Cerebellar cortex (tissue), 1 donor: Measurements from ENCODE around the gene VSTM4.

Source experiments
- DNase-seq: peaks from one replicate; pipeline ENCODE4 v3.0.0-alpha.2; 2015; ENCODE audit warnings: low spot score

VSTM4 gene

GRCh38 chr10:49091450-49092210 is 23.7 kb downstream of the VSTM4 start:
- no peak for DNase-seq

- DNase-seq: no peak
These were observed 24.5 kb downstream of the VSTM4 start for GRCh38 chr10:49090696-49091380.

- DNase-seq: no peak
These were observed 25.1 kb downstream of the VSTM4 start for GRCh38 chr10:49090189-49090575.

DNA sequence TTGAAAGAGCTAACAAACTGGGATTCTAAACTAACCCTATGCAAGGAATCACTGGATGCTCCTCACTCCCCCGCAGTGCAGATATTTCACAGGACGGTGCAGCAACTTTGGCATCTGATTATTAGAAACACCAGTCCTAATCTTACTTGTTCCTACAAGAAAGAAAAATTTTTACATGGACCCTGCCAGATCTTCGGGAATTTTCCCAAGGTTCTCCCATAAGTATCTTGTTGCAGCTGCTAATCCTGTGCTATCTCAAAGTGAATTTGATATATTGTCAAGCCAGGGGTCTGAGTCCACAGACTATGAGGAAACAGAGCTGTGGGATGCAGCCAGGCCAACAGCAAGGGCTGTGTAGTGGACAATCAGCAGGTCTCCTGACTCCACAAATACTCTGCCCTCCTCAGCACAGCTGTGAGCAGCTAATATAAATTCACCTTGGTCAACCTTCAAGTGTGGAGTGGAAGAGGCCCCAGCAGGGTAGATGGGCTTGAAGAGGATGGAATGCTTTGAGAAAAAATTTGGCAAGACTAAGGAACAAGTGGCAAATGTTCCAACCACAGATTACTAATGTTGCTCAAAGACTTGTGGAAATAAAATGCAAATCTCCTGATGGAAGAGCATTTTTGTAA is 25.6 kb downstream of the VSTM4 start:
- no peak for DNase-seq

DNA sequence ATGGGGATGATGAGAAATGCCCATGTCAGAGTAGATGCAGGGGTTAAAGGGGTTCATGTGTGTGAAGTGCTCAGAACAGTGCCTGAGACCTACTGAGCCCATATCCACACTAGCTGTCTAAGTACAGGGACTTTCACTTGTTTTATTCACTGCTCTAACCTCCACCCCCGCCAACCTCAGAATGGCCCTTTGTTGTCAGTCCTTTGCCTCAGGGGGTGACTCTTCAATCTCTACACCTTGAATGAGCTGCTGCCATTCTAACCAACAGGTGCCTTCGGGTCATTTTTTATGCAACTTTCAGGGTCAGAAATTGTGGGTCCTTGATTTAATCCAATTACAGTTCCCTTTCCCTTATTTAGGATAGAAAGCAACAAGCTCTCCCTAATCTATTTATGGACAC is 26.2 kb downstream of the VSTM4 start:
- no peak for DNase-seq

DNA sequence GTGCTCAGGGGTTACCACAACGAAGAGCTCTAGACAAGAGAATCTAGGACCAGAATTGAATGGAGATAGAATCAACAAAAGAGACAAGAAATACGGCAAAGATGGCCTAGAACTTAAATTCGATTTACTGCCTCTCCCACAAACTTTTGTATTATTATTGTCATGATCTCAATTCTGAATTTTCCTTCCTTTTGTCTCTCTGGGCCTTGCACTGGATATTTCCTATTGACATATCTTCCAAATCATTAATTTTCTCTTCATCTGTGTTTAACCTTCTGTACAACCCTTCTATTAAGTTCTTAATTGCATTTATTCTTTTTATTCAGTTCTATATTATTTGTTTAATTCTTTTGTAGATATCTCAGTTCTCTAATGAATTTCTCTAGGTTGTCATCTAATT is 28.4 kb downstream of the VSTM4 start:
- no peak for DNase-seq

- DNase-seq: no peak
These were observed 32.1 kb downstream of the VSTM4 start for GRCh38 chr10:49083261-49083660.

DNA sequence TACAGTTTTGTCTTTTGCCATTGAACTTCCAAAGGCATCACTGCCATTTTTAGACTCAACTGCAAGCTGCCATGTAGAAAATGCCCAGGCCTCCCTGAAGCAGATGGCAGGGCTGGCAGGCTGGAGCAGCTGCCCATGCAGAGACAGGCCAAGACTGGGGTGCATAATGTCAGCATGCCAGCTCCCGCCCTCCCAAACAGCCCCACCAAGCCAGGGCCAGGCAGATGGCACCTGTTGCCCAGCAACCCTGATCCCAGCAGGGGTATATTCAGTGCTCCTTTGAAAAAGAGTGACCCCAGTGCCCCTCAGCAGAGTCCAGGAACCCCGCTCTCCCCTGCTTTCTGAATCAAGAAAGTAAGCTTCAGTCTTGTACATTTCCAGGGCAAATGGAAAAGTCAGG is 32.6 kb downstream of the VSTM4 start:
- peak; percentile 97 for DNase-seq

DNA sequence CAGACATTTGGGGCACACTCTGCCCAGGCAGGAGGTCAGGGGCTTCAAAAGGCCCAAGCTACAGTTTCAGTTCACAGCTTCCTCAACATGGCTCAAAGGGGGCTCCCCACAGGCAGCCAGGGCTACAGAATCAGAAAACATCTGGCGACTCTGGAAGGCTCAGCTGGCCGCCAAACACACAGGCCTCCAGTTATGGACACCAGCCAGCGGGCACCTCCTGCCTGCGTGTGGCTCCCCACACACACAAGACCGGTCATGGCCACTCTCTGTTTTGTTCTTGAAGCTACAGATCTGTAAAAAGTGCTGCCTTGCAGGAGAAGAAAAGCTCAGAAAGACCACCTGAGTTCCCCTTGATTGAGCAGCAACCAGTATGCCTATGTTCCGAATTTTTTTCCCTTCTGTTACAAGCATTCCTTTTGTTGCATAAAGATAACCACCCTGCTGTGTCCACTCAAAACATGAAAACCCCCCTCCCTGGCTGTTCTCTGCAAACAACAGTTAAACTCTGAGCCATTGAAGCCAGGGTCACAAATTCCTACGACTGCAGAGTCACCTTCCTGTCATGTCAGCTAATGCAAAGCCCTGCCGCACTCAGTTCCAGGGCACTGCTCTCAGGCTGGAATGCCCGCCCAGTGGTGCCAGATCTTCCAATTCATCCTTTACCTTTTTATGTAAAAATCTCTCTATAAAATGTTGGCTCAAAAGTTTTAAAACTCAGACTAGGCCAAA is 33.6 kb downstream of the VSTM4 start:
- DNase-seq: no peak

- peak; percentile 45 for DNase-seq
These were observed 34.4 kb downstream of the VSTM4 start for GRCh38 chr10:49080965-49081364.

DNA sequence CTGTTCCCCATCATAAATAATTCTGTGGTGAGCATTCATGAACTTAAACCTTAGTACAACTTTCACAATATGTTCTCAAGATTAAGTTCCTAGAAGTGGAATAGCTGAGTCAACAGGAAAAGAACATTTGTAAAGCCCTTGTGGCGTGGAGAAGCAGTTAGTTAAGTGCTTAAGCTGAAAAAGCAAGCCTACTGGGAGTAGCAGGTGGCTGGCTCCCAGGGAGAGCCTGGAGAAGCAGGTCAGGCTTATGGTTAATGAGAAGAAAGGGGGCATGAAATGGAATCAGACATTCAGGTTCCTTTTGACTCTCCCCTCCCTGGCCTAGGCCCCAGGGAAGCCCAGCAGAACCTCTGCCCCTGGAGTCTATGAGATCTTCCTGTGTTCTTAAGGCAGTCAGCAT is 35.3 kb downstream of the VSTM4 start:
- DNase-seq: no peak

- no peak for DNase-seq
These were observed 35.8 kb downstream of the VSTM4 start for GRCh38 chr10:49079499-49079898.

GRCh38 chr10:49079072-49079471 is 36.2 kb downstream of the VSTM4 start:
- DNase-seq: no peak

GRCh38 chr10:49078433-49078832 is 36.9 kb downstream of the VSTM4 start:
- DNase-seq: no peak

DNA sequence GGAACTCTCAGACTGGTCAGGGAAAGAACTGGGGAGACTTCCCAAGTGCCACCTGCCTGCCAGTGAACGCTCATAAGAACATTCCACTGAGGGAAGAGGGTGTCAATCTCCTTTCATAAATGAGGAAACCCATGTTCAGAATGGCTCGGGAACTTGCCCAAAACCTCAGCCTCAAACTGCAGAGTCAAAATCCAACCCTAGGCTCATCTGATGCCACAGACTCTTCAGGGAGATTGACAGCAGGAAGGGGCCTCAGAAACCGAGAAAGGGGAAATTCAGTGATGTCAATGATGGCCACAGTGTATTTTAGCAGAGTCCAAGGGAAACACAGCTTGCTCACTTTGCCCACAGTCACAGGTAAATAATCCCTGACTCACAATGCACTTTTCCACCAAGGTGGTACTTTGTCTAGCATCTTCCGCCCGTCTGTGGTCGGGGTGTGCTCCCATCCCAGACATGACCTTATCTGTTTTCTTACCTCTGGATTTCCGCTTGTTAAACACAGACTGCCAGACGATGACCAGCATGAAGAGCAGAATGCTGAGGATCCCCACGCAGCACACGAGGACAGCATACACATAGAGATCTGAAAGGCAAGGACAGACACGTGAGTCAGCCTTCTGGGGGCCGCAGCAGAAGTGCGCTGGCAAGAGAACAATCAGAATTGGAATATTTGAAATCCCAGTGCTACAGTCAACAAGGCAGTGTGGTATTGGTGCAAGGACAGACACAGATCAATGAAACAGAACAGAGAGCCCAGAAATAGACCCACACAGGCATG is 38.4 kb downstream of the VSTM4 start:
- no peak for DNase-seq

- no peak for DNase-seq
These were observed 39.0 kb downstream of the VSTM4 start for GRCh38 chr10:49076319-49076718.

DNA sequence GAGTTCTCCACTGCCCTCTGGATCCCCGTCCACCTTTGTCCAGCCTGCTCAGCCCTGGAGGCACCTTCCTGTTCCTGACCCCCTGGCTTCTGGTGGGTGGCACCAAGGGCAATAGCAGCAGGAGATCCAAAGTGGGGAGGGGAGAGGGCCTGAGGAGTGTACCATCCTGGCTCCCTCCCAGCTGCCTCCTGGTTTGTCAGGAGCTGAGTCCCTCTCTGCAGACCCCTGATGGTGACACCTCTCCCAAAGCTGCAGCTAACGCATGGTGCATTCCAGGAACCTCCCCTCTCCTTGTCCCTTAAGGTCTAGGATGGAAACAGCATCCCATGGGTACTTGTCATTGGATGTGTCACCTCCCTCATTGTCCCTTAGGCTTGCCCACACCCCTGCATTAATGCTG is 39.6 kb downstream of the VSTM4 start:
- no peak for DNase-seq

- DNase-seq: no peak
These were observed 40.3 kb downstream of the VSTM4 start for GRCh38 chr10:49074836-49075682.

GRCh38 chr10:49072166-49072885 is 43.0 kb downstream of the VSTM4 start:
- no peak for DNase-seq

DNA sequence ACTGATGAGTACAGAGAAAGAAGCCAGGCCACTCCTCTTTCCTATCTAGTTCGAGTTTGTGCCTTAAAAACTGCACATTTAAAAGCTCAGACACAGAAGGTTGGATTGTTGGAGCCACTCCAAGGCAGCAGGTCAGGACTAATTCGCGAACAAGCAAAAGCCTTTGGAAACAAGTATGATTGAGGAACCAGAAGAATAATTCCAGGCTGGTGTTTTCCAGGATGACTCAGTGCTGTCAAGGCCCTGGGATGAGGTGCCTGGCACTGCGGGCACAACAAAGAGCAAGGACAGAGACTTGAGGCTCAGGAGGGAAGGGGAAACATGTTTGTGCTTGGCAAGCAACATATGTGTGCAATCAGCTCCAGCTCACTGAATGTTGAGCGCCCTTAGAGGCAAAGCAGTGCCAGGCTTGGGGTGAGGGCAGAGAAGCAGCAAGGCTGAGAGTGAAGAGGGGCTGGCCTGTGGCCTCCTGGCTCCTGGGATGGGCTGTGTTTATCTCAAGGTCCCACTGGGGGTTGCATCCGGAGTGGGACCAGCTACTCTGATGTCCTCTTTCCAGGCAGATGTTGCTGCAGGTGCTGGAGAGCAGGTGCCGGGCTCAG is 44.1 kb downstream of the VSTM4 start:
- DNase-seq: peak; percentile 21
